Measurements from ENCODE around the gene CCR6.

The CCR6 gene

GRCh38 chr6:167097770-167098169, 25.1 kb upstream of the CCR6 start:
- DNase-seq (ENCODE audit: low read depth in 2 of 3, low spot score in 2 of 3), result no peak

GRCh38 chr6:167098825-167099225, 24.1 kb upstream of the CCR6 start:
- no peak for DNase-seq (ENCODE audit: low read depth in 2 of 3, low spot score in 2 of 3)

- DNase-seq (ENCODE audit: low read depth in 2 of 3, low spot score in 2 of 3), result no peak
Observed at GRCh38 chr6:167099707-167100106, 23.2 kb upstream of the CCR6 start.

DNA sequence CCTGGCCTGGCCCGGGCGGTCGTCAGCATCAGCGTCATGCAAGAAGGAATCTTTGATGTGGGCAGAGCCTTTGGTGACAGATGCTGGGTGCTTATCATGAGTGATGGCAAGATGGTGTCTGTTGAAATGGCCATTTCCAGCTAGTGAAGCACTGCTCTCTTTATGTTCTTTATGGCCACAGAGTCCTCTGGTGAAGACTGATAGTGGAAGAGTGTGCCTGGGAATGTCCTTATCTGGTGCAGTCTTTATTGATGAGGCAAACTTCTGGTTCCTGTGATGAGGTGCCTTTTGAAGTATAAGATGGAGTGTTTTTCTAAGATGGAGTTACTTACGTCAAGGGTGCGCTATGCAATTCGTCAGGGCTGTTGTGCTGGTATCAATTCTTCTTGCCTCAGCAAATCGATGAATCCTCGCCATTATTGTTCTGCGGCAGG, 22.6 kb upstream of the CCR6 start:
- DNase-seq (ENCODE audit: low read depth in 2 of 3, low spot score in 2 of 3), result no peak

GRCh38 chr6:167102318-167102717, 20.6 kb upstream of the CCR6 start:
- DNase-seq (ENCODE audit: low read depth in 2 of 3, low spot score in 2 of 3), result no peak

DNA sequence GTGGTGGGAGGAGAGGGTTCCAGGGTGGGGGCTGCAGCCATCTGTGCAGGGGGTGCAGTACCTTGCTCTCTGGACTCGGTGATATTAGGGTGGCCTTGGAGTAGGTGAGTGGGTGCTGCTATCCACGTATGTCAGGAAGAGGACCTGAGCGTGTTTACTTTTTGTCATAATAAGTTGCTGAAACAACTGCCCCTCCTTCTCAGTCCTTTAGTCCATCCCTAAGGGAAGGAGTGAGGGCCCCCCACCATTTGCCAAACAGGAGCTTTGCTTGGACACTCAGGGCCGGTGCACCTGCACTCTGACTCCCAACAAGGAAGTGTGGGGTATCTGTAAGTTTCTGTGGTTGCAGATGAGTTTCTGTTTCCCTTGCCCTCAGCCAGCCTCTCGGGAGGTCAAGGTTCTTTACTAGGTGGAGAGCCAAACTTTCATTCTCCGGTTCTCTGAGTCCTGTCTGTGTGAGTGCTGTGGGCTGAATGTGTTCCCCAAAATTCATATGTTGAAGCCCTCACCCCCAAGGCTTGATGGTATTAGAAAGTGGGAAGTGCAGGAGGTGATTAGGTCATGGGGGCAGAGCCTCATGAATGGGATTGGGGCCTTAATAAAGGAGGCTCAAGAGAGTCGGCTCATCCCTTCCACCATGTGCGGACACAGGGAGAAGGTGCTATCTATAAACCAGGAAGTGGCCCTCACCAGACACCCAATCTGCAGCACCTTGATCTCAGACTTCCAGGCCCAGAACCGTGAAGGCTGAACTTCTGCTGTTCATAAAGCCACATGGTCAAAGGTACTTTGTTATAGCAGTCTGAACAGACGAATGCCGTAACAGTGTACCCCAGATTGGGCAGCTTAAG, 19.6 kb upstream of the CCR6 start:
- no peak for DNase-seq (ENCODE audit: low read depth in 2 of 3, low spot score in 2 of 3)

DNA sequence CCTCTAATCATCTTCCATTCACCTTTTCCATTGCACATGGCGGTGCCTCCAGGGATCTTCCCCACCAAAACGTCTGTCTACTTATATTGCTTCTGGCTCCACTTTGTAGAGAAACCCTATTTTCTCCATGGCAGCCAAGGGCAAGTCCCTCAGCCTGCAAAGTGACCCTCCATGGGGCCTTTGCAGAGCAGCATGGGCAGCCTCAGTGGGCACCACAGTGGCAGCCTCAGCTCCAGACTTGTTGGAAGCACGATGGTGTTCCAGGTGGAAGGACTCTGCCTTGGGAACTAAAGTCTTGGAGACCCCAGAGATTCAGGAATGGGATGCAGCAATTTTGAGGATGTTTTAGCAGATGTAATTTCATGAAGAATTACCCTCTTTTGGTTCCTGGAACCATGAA, 18.5 kb upstream of the CCR6 start:
- no peak for DNase-seq (ENCODE audit: low read depth in 2 of 3, low spot score in 2 of 3)

DNA sequence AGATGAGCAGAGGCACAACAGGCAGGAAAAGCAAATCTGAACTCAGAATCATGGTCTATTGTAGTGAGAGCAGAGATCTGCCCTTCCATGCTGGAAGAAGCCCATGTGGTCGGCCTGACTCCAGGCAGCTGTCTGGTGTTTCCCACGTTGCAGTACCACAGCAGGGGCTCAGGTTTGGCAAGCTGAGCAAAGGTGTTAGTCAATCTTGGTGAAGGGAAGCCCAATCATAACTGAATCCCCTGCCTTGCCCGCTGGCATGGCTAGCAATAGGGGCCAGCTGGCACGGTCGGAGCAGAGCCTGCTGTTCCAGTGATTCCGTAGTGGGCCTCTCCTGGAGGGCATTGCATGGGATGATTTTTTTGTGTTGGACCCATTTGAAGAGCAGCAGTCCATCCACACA, 17.8 kb upstream of the CCR6 start:
- no peak for DNase-seq (ENCODE audit: low read depth in 2 of 3, low spot score in 2 of 3)

- DNase-seq (ENCODE audit: low read depth in 2 of 3, low spot score in 2 of 3), result no peak
Observed at GRCh38 chr6:167106406-167106805, 16.5 kb upstream of the CCR6 start.

DNA sequence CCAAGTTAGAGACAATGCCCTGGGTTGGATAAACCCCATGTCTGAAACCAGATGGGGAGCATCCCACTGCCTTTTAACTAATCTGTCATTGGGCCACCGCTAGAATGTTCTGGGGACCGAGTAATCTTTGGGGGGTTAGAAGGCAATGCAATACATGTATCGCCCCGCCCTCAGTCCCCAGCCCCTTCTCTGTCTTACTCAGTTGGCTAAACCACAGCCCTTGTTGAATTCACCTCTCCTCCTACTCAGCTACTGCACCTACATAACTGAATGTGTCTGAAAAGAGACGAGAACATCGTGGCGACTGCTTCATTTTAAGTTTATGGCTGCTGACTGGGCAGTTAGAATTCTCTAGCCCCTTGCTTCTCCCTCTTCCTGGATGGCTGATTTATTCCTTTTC, 15.1 kb upstream of the CCR6 start:
- DNase-seq (ENCODE audit: low read depth in 2 of 3, low spot score in 2 of 3), result no peak

GRCh38 chr6:167108278-167108677, 14.6 kb upstream of the CCR6 start:
- no peak for DNase-seq (ENCODE audit: low read depth in 2 of 3, low spot score in 2 of 3)

- no peak for DNase-seq (ENCODE audit: low read depth in 2 of 3, low spot score in 2 of 3)
Observed at GRCh38 chr6:167109651-167110050, 13.2 kb upstream of the CCR6 start.

DNA sequence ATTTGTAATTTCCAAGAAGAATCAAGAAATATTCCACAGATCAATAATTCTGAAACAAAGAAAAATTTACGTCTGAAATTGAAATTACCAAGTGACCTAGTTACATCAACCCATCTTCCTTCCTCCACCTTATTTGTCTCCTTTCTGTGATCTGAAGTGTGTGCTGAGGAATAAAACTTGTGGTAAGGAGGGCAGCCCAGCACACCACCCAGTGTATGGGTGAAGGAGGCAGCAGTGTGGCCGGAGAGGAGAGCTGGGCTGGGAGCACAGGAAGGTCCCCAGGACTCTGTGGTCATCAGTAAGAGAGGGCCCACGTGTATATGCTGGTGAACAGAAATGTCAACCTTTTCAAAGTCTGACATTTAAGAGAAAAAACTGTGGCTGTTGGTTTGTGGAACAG, 11.3 kb upstream of the CCR6 start:
- no peak for DNase-seq (ENCODE audit: low read depth in 2 of 3, low spot score in 2 of 3)

GRCh38 chr6:167112421-167112820, 10.5 kb upstream of the CCR6 start:
- no peak for DNase-seq (ENCODE audit: low read depth in 2 of 3, low spot score in 2 of 3)

DNA sequence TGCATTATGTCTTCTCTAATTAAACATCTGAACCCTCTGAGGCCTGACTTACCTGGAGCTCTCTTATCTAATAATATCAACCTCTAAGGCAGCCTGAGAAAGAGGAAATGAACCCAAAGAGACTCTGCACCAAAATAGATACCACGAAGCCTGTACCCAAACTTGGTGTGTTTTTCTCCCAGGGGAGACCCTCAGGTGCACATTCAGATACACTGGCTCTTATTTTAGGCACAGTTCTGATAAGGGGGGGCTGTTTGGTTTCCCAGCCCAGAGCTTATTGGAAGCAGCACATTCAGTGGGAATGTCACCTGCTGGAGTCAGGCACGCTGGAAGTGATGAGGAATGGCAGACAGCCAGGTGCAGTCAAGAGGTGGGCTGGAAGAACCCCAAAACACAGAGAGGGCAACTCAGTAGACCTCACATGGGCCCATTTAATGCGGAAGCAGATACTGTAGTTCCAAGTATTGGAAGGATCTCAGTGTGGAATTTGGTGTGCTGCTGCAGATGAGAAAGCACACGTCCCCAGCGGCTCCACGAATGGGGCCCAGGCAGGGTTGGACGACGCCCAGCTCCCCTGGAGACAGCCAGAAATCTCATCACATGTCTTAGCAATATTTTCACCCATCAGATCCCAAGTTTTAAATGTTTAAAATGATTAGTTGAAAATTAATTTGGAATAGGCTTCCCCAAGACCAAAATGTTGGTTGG, 9.7 kb upstream of the CCR6 start:
- no peak for DNase-seq (ENCODE audit: low read depth in 2 of 3, low spot score in 2 of 3)

- no peak for DNase-seq (ENCODE audit: low read depth in 2 of 3, low spot score in 2 of 3)
Observed at GRCh38 chr6:167113935-167114910, 8.7 kb upstream of the CCR6 start.

DNA sequence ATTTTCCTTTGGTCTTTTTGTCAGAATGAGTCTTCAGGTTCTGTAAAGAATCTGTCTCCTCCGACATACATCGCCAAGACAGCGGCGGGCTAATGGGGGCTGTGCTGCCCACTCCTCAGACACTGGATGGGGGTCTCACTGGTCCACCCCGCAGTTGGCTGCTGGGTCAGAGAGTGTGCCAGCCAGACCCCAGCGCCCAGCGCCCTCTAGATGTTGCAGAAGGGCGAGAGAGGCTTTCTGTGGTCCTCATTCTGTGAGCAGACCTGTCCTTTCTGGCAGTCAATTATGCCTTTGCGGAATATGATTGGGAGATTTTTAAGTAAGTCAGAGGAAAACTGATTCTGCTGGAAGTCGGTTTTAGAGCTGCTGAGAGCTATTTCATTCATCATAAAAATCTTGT, 7.8 kb upstream of the CCR6 start:
- no peak for DNase-seq (ENCODE audit: low read depth in 2 of 3, low spot score in 2 of 3)

DNA sequence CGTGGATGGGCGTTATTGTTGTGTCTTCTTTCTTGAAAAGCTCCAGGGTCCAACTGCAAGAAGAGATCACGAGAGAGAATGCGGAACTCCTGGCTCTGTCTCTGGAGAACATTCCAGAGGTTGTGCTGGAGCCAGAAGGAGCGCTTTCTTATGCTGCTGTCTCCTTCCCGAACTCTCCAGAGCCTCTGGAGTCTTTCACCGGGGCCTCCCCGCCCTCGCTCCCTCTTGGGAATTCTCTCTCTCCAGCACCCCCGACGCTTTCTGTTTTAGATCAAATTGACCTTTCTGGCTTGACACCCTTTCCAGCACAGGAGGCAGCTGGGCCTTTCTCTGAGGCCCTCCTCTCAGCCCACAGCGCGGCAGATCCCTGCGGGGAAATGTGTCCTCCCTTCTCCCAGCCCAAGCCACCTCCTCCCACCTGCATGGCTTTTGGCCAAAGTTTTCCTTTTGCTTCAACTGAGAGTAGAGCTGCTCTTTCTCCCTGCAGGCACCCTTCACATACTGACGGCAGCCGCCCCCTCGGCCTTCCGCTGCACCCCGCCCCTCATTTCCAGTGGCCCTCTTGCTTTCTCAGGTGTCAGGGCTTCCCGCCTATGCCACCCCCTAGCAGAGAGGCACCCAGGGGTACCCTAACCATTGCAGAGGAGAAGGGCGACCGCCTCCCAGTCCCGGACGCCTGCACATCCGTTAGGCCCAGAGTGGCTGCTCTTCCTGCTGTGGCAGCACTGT, 6.6 kb upstream of the CCR6 start:
- no peak for DNase-seq (ENCODE audit: low read depth in 2 of 3, low spot score in 2 of 3)

GRCh38 chr6:167116838-167117228, 6.1 kb upstream of the CCR6 start:
- no peak for DNase-seq (ENCODE audit: low read depth in 2 of 3, low spot score in 2 of 3)

- no peak for DNase-seq (ENCODE audit: low read depth in 2 of 3, low spot score in 2 of 3)
Observed at GRCh38 chr6:167118006-167118405, 4.9 kb upstream of the CCR6 start.

- no peak for DNase-seq (ENCODE audit: low read depth in 2 of 3, low spot score in 2 of 3)
Observed at GRCh38 chr6:167118839-167119238, 4.1 kb upstream of the CCR6 start.
